ENCODE data around the gene PCDHA4. TPM values are rescaled to one million over a fixed set of nuclear protein-coding genes. Genes with fewer than 3 reads are reported as not detected.

The PCDHA4 gene
- total and polyA plus RNA-seq, 9 of the 15 experiments (the other 6 are each of a cell fraction or from before 2014, with no cell fraction given): not detected

DNA sequence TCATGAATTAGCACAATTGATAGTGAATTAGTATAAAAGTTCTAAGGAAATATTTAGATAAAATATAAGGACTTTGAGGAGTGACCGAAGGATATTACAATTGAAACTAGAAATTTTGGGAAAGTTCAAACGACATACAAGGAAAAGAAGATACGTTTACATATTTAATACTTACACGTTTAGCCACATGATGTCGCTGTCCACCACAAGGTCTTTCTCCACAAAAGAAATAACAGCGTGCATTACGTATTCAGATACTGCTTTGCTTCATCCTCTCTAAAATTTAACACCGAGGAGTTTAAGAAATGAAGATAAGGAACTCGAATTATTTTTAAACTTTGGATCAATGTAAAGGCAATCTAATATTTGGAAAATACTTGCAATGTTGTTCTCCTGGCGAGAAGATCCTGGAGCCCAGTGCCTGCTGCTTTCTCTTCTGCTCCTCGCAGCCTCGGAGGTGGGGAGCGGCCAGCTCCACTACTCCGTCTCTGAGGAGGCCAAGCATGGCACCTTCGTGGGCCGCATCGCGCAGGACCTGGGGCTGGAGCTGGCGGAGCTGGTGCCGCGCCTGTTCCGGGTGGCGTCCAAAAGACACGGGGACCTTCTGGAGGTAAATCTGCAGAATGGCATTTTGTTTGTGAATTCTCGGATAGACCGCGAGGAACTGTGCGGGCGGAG is 5.9 kb upstream of the PCDHA4 start, which contains the start of gene PCDHA3:
TSS of gene PCDHA3 (plus strand) at position 242 of the 678 bp plus-strand sequence.
- H3K9ac ChIP-seq (ENCODE audit: insufficient read depth in 1 of 2, low read depth in 2 of 2, low read length in 2 of 2): no peak within 1 kb of the TSS
- intact Hi-C loops (cut with micrococcal nuclease): no loop called here
- 41% methylated on average over 28 of the region's 29 CpGs for WGBS (ENCODE audit: insufficient coverage, low coverage, missing lambda C conversion rate)
- no peak within 1 kb of the TSS for H2AFZ ChIP-seq (ENCODE audit: low read depth, low read length)
- no peak within 1 kb of the TSS for H3K27ac ChIP-seq (ENCODE audit: extremely low read depth, low read depth, low read length)
- CTCF ChIA-PET (ENCODE audit: low intra/inter-chr PET ratio): interaction anchor here (0.7 kb wide), 1 partner anchor 441 kb away, joined by 3 read pairs; no protein-coding TSS in a partner anchor
- no peaks in the 10 kb centered on the region for H4K20me1 ChIP-seq (replicated peaks; ENCODE audit: control insufficient read depth, insufficient read depth, low read length)
- H3K9me1 ChIP-seq (ENCODE audit: control insufficient read depth, insufficient read depth, low read length): no peaks in the 10 kb centered on the region
- in situ Hi-C loops (cut with MboI): no loop called here
- no TSS peak for BruUV-seq (replicated peaks)
- ATAC-seq (no peak), DNase-seq (ENCODE audit: extremely low read depth in 1 of 4, low spot score in 3 of 4) (peak in 1 of 4 experiments; percentile 6), FAIRE-seq (no peak)
- no peaks in the 10 kb centered on the region for H3K36me3 ChIP-seq (ENCODE audit: control insufficient read depth, insufficient read depth, low read length)
- H3K9me3 ChIP-seq (replicated peaks; ENCODE audit: control insufficient read depth, insufficient read depth, low read depth, low read length): no peaks in the 10 kb centered on the region
- H3K79me2 ChIP-seq (ENCODE audit: control insufficient read depth, insufficient read depth, low read length): no peaks in the 10 kb centered on the region
- no peak within 1 kb of the TSS for H3K4me3 ChIP-seq
- H3K4me2 ChIP-seq (ENCODE audit: insufficient read depth, low read length): no peak within 1 kb of the TSS
- TF ChIP-seq FOXJ2 (tag; IDR thresholded peaks at IDR 0.05): no peak
- TF ChIP-seq CBX3 (IDR thresholded peaks at IDR 0.05; ENCODE audit: borderline replicate concordance in 1 of 2, low read length in 2 of 2): no peak
- TF ChIP-seq NCOA2 (IDR thresholded peaks at IDR 0.05; ENCODE audit: partially characterized antibody in 2 of 2): no peak
- no peak for TF ChIP-seq NUFIP1 (IDR thresholded peaks at IDR 0.05; ENCODE audit: partially characterized antibody)
- TF ChIP-seq, protein P1, sequence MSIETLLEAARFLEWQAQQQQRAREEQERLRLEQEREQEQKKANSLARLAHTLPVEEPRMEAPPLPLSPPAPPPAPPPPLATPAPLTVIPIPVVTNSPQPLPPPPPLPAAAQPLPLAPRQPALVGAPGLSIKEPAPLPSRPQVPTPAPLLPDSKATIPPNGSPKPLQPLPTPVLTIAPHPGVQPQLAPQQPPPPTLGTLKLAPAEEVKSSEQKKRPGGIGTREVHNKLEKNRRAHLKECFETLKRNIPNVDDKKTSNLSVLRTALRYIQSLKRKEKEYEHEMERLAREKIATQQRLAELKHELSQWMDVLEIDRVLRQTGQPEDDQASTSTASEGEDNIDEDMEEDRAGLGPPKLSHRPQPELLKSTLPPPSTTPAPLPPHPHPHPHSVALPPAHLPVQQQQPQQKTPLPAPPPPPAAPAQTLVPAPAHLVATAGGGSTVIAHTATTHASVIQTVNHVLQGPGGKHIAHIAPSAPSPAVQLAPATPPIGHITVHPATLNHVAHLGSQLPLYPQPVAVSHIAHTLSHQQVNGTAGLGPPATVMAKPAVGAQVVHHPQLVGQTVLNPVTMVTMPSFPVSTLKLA (conservative IDR thresholded peaks at IDR 0.05): no peak
- TF ChIP-seq MAFG (tag; conservative IDR thresholded peaks at IDR 0.05): no peak
- TF ChIP-seq, protein P2, sequence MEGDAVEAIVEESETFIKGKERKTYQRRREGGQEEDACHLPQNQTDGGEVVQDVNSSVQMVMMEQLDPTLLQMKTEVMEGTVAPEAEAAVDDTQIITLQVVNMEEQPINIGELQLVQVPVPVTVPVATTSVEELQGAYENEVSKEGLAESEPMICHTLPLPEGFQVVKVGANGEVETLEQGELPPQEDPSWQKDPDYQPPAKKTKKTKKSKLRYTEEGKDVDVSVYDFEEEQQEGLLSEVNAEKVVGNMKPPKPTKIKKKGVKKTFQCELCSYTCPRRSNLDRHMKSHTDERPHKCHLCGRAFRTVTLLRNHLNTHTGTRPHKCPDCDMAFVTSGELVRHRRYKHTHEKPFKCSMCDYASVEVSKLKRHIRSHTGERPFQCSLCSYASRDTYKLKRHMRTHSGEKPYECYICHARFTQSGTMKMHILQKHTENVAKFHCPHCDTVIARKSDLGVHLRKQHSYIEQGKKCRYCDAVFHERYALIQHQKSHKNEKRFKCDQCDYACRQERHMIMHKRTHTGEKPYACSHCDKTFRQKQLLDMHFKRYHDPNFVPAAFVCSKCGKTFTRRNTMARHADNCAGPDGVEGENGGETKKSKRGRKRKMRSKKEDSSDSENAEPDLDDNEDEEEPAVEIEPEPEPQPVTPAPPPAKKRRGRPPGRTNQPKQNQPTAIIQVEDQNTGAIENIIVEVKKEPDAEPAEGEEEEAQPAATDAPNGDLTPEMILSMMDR (IDR thresholded peaks at IDR 0.05 in 2 of 3, conservative IDR thresholded peaks at IDR 0.05 in 1 of 3; ENCODE audit: insufficient read depth in 2 of 3, low read depth in 1 of 3, low read length in 3 of 3): peak; percentile 17 to 35 (median 32); a peak in 3 of 6 replicates
- peaks cover 0 to 7% of the 10 kb centered on the region in 2 experiments; a peak in 1 of 5 replicates for H3K4me1 ChIP-seq (replicated peaks in 1 of 2; ENCODE audit: control insufficient read depth in 2 of 2, insufficient read depth in 2 of 2, low read length in 2 of 2)
- POLR2A ChIA-PET: no interaction called here
- H3K27me3 ChIP-seq (ENCODE audit: control insufficient read depth in 2 of 2, insufficient read depth in 2 of 2, low read length in 2 of 2): no peaks in the 10 kb centered on the region

Data from K562 (cell line).